Fibroblast of lung (primary cell): ENCODE measurements around the gene DIAPH1. TPM values are rescaled to one million over a fixed set of nuclear protein-coding genes. Genes with fewer than 3 reads are reported as not detected.

Experiments used
- DNase-seq, 2 donors: peaks; one replicate each; pipeline versions ENCODE4 v3.0.0 to v3.0.0-alpha.2; 2010; ENCODE audit warnings: low read depth in 2 of 2
- H2AFZ ChIP-seq: 2 replicates; pipeline ENCODE4 v1.5.1; 2012; ENCODE audit warnings: low read length, control low read depth, inconsistent platforms
- H3K27ac ChIP-seq: 2 replicates; pipeline ENCODE4 v1.5.1; 2011; ENCODE audit warnings: low read length, control low read depth; ENCODE audit not compliant: insufficient read depth
- H3K27me3 ChIP-seq: 2 replicates; pipeline ENCODE4 v1.5.1; 2011; ENCODE audit warnings: mild to moderate bottlenecking, low read length; ENCODE audit not compliant: control insufficient read depth, insufficient read depth
- H3K36me3 ChIP-seq: 2 replicates; pipeline ENCODE4 v1.5.1; 2011; ENCODE audit warnings: low read length; ENCODE audit not compliant: control insufficient read depth, insufficient read depth
- H3K4me1 ChIP-seq: 2 replicates; pipeline ENCODE4 v1.5.1; 2011; ENCODE audit warnings: low read length; ENCODE audit not compliant: control insufficient read depth, insufficient read depth; ENCODE audit errors: extremely low read depth
- H3K4me2 ChIP-seq: 2 replicates; pipeline ENCODE4 v1.5.1; 2011; ENCODE audit warnings: low read length, control low read depth; ENCODE audit not compliant: insufficient read depth; ENCODE audit errors: extremely low read depth
- H3K4me3 ChIP-seq, 4 experiments: fragments of 200-600 bp in 1 of 4; sonication (generic) in 1 of 4; replicated peaks in 1 of 4; 2 replicates each; pipeline ENCODE4 v1.5.1; 2011 to 2016; ENCODE audit warnings: low read length in 4 of 4, low read depth in 3 of 4, mild to moderate bottlenecking in 3 of 4, control low read depth in 2 of 4, inconsistent platforms in 1 of 4, mixed read lengths in 1 of 4; ENCODE audit not compliant: insufficient read depth in 1 of 4; ENCODE audit errors: control extremely low read depth in 1 of 4
- H3K79me2 ChIP-seq: 2 replicates; pipeline ENCODE4 v1.5.1; 2012; ENCODE audit warnings: mild to moderate bottlenecking, low read length, inconsistent platforms; ENCODE audit not compliant: control insufficient read depth, insufficient read depth
- H3K9ac ChIP-seq: 2 replicates; pipeline ENCODE4 v1.5.1; 2011; ENCODE audit warnings: mild to moderate bottlenecking, low read length, control low read depth; ENCODE audit not compliant: insufficient read depth
- H3K9me3 ChIP-seq: 2 replicates; pipeline ENCODE4 v1.5.1; 2012; ENCODE audit warnings: low read depth, low read length; ENCODE audit not compliant: control insufficient read depth, insufficient read depth
- H4K20me1 ChIP-seq: 2 replicates; pipeline ENCODE4 v1.5.1; 2011; ENCODE audit warnings: low read length; ENCODE audit not compliant: control insufficient read depth, insufficient read depth; ENCODE audit errors: extremely low read depth
- EZH2 ChIP-seq: IDR thresholded peaks from 2 replicates; pipeline ENCODE4 v1.5.1; 2012; ENCODE audit warnings: low read length, control low read depth, mild to moderate bottlenecking; ENCODE audit errors: missing control alignments
- polyA plus RNA-seq, 2 donors: library from polyadenylated mRNA; depleted of rRNA in 1 of 2; stranded (reverse) in 1 of 2; unstranded in 1 of 2; fragments of >200 nt; gene quantifications; 2 replicates each; pipeline ENCODE4 v1.2.1, GENCODE V29; 2011 to 2012; ENCODE audit warnings: missing spikeins in 1 of 2
- total RNA-seq: library from RNA; depleted of rRNA; stranded (reverse); fragments of >200 nt; gene quantifications from 2 replicates; pipeline ENCODE4 v1.2.1, GENCODE V29; 2014
- TF ChIP-seq, protein P1 (sequence below), 2 donors: IDR thresholded peaks in 1 of 2; conservative IDR thresholded peaks in 1 of 2; 1 replicate in 1 of 2; 2 replicates in 1 of 2; pipeline ENCODE4 v1.5.1; 2011 to 2012; ENCODE audit warnings: low read length in 2 of 2, control low read depth in 1 of 2, inconsistent platforms in 1 of 2, low read depth in 1 of 2, mild to moderate bottlenecking in 1 of 2

Gene DIAPH1
- total and polyA plus RNA-seq, 2 donors (not counting 1 experiment from before 2014, with no cell fraction given), result 21.1 to 30.9 TPM

DNA sequence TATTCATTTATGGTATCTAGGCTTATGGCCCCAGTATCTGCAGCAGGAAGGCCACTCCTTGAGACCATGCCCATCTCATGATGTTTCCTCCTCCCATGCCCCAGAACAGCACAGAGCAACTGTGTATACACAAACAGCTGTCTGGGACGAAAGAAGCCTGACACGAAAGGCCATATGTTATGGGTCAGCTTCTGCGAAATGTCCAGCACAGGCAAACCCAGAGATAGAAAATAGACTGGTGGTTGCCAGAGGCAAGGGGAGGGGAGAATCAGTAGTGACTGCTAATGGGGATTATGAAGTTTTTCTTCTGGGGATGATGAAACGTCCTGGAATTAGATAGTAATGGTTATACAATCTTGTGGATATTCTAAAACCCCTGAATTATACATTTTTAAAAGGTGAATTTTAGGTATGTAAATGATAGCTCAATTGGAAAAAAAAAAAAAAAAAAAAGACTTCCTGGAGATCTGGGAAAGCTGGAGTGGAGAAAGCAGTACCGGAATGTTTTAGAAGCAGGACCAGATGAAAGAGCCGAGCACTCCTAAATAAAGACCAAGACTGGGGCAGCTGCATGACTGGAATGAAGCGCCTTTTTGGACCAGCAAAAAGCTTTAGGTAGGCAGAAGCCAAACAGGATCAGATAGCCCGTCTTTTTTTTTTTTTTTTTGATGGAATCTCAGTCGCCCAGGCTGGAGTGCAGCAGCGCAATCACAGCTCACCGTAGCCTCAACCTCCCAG lies 100.8 kb downstream of the DIAPH1 start:
- no peak overlapping the region for H2AFZ ChIP-seq
- H4K20me1 ChIP-seq, result no peaks in the 10 kb centered on the region
- TF ChIP-seq, protein P1, sequence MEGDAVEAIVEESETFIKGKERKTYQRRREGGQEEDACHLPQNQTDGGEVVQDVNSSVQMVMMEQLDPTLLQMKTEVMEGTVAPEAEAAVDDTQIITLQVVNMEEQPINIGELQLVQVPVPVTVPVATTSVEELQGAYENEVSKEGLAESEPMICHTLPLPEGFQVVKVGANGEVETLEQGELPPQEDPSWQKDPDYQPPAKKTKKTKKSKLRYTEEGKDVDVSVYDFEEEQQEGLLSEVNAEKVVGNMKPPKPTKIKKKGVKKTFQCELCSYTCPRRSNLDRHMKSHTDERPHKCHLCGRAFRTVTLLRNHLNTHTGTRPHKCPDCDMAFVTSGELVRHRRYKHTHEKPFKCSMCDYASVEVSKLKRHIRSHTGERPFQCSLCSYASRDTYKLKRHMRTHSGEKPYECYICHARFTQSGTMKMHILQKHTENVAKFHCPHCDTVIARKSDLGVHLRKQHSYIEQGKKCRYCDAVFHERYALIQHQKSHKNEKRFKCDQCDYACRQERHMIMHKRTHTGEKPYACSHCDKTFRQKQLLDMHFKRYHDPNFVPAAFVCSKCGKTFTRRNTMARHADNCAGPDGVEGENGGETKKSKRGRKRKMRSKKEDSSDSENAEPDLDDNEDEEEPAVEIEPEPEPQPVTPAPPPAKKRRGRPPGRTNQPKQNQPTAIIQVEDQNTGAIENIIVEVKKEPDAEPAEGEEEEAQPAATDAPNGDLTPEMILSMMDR (conservative IDR thresholded peaks at IDR 0.05 in 1 of 2, IDR thresholded peaks at IDR 0.05 in 1 of 2; ENCODE audit: low read depth in 1 of 2, low read length in 2 of 2), result no peak
- TF ChIP-seq EZH2, result no peak
- DNase-seq, result peak in 1 of 2 donors; percentile 95
- H3K27ac ChIP-seq, result peak overlapping the region; percentile 70
- no peak overlapping the region for H3K9ac ChIP-seq
- no peaks in the 10 kb centered on the region for H3K9me3 ChIP-seq
- no peak overlapping the region for H3K4me3 ChIP-seq
- H3K79me2 ChIP-seq, result no peaks in the 10 kb centered on the region
- H3K36me3 ChIP-seq, result no peaks in the 10 kb centered on the region
- H3K27me3 ChIP-seq, result no peaks in the 10 kb centered on the region
- H3K4me1 ChIP-seq, result peaks cover 75% of the 10 kb centered on the region
- H3K4me2 ChIP-seq, result no peak overlapping the region

DNA sequence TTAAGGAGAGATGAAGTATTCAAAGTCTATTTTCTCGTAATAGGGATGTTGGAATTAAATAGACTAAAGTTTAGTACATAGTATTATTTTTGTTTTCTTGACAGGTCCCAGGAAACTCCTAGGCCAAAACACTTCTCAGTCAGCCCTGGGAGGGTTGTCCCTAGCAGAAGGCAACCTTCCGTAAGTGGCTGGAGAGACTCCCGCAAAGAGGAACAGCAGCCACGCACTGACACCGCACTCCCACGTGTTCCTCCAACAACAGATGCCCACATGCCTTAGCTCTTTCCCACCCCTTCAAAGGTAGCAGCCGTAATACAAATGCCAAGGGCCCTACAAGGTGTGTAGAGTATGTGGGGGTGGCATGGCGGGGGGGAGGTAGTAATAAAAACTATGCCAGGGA lies 101.5 kb downstream of the DIAPH1 start:
- Histone ChIP-seq H3K9me3 (no peaks in the 10 kb centered on the region), H3K4me2 (no peak overlapping the region), H3K9ac (no peak overlapping the region), H3K27ac (peak overlapping the region; percentile 70), H3K36me3 (peaks cover 2% of the 10 kb centered on the region), H3K4me3 (no peak overlapping the region), H3K79me2 (no peaks in the 10 kb centered on the region), H3K4me1 (peaks cover 73% of the 10 kb centered on the region), H2AFZ (no peak overlapping the region), H3K27me3 (no peaks in the 10 kb centered on the region), H4K20me1 (no peaks in the 10 kb centered on the region)
- TF ChIP-seq, protein P1 (conservative IDR thresholded peaks at IDR 0.05 in 1 of 2, IDR thresholded peaks at IDR 0.05 in 1 of 2; ENCODE audit: low read depth in 1 of 2, low read length in 2 of 2), result no peak
- no peak for TF ChIP-seq EZH2
- no peak for DNase-seq

DNA sequence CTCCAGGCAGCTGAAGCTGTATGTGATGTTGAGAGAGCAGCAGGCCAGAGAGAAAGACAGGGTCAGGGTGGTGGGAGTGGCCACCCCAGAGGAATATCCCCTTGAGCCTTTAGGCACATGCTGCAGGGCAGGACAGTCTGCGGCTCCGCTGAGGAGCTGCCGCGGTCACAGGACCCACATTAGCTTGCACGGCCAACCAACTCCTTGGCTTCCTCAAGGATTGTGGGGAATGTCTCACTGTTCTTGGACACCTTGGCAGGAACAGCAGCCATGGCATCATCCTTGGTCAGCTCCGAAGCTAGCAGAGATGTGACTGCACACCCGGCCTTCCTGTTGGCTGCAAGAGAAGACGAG lies 102.2 kb downstream of the DIAPH1 start:
- Histone ChIP-seq H3K79me2 (no peaks in the 10 kb centered on the region), H2AFZ (no peak overlapping the region), H3K27ac (peak overlapping the region; percentile 70), H4K20me1 (no peaks in the 10 kb centered on the region), H3K4me1 (peaks cover 71% of the 10 kb centered on the region), H3K9me3 (no peaks in the 10 kb centered on the region), H3K36me3 (peaks cover 7% of the 10 kb centered on the region), H3K9ac (no peak overlapping the region), H3K4me3 (no peak overlapping the region), H3K27me3 (no peaks in the 10 kb centered on the region), H3K4me2 (no peak overlapping the region)
- no peak for TF ChIP-seq EZH2
- TF ChIP-seq, protein P1 (conservative IDR thresholded peaks at IDR 0.05 in 1 of 2, IDR thresholded peaks at IDR 0.05 in 1 of 2; ENCODE audit: low read depth in 1 of 2, low read length in 2 of 2), result no peak
- no peak for DNase-seq
